Activated CD4-positive, alpha-beta T cell treated with anti-CD3 and anti-CD28 coated beads, Interleukin-2, amount 50 U/mL, for 4 hours (primary cell): ENCODE data around the gene ITGA8.

ENCODE experiments used
- DNase-seq, 2 experiments: peaks; one replicate each; pipeline ENCODE4 v3.0.0-alpha.2; 2020

The ITGA8 gene

DNA sequence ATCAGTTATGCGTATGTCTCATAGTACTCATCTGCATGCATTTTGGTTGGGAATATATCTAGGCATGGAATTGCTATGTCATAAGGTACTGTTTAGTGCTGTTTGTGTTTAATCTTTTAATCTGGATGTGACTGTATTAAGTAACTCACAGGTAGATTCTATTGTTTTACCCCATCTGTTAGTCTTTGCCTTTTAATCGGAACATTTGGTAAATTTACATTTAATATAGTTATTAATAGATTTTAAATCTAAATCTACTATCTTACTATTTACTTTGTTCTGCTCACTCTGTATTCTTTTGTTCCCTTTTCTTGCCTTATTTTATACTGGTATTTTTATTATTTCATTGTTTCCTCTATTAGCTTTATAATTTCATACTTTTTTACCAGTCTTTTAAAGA, 10.6 kb upstream of the ITGA8 start:
- no peak for DNase-seq

- DNase-seq = no peak
These were observed 10.2 kb upstream of the ITGA8 start for GRCh38 chr10:15729890-15730289.

DNA sequence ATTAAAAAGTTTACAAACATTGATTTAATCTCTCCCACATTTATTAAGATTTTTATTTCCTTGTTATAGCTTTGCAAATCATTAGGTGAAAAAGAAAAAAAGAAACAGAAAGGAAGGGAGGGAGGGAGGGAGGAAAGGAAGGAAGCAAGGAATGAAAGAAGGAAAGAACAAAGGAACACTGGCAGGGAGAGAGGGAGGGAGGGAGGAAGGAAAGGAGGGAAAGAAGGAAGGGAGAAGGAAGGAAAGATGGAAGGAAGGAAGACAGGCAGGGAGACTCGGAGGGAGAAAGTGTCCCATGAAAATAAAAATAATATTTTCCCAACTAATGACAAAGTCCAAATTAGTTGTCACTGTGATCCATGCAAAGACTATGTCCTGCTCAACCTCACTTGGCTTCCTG, 6.3 kb upstream of the ITGA8 start:
- no peak for DNase-seq

GRCh38 chr10:15725603-15726002, 5.9 kb upstream of the ITGA8 start:
- no peak for DNase-seq

GRCh38 chr10:15724683-15725082, 5.0 kb upstream of the ITGA8 start:
- DNase-seq = no peak

- no peak for DNase-seq
These were observed 4.1 kb upstream of the ITGA8 start for GRCh38 chr10:15723803-15724202.

DNA sequence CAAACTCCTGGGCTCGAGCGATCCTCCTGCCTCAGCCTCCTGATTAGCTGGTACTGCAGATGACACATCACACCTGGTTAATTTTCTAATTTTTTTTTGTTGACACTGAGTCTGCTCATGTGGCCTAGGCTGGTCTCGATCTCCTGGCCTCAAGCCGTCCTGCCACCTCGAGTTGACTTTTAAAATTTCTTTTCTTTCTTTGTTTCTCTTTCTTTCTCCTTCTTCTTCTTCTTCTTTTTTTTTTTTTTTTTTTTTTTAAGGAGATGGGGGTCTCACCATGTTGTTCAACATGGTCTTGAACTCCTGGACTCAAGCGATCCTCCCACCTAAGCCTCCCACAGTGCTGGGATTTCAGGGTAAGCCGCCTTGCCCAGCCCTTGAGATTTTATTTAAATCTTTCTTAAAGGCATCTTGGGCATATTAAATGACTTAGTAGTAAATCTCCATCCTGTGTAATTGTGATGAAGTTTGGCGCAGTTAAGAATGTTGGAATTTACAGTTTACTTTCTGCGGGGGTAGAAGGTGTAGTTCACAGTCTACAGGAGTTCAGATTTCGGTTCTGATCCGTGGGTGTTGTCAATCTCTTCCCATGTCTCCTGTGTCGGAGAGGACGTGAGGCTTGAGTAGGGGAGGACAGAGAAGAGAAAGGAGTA, 1.0 kb upstream of the ITGA8 start:
- no peak for DNase-seq

GRCh38 chr10:15719049-15719898, 448 bp downstream of the ITGA8 start:
- DNase-seq = no peak

DNA sequence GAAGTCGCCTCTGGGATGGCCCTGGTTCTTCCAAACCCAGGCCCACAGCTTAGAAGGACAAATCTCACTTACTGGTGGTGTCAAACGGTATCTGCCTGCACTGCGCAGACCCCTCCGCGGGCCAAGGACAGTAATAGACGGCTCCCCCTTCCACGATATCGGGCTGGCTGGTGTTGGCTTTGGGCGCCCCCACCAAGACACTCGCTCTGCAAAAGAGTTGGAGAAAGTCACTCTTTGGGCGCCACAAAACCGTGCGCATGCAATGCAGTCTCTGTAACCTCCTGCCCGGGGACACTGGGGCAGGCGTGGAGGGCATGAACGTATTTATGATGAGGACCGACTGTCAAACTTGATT, 1.1 kb downstream of the ITGA8 start:
- DNase-seq = no peak

GRCh38 chr10:15715619-15716227, 4.0 kb downstream of the ITGA8 start:
- DNase-seq = no peak

- DNase-seq = no peak
These were observed 4.9 kb downstream of the ITGA8 start for GRCh38 chr10:15714847-15715246.

GRCh38 chr10:15712883-15713282, 6.8 kb downstream of the ITGA8 start:
- DNase-seq = no peak

DNA sequence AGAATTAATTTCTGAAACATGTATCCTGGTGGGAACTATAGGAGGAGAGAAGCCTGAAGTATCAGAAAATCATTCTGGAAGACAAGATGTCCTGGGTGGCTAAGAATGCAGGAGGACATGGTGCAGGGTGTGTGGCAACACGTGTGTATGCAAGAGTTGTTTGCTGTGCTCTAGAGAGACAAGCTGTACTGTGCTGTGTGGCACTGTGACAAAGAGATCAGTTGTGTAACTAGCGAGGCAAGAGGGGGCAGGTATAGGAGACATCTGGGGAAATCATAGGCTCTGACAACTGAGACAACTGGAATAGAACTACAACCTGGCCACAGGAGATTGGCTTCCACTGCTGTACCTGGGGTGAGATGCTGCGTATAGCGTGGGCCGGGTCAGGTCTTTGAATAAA, 9.3 kb downstream of the ITGA8 start:
- DNase-seq = no peak

DNA sequence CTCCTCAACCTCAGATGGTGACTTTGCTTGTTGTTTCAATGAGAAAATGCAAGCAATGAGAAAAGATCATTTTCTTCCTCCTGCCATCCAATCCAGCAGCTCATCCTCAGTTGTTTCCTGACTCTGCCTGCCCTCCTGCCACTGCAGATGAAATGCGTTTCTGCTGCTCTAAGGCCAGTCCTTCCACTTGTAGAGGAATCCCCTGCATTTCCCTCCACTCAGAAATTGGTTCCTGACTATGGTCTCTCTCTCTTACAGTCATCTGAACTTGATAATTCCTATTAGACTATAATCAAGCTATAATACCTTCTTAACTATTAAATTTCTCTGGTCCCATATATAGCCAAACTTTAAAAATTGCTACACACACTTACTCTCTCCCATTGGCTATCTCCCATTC, 14.4 kb downstream of the ITGA8 start:
- no peak for DNase-seq

- no peak for DNase-seq
These were observed 15.1 kb downstream of the ITGA8 start for GRCh38 chr10:15704581-15704968.

- no peak for DNase-seq
These were observed 15.7 kb downstream of the ITGA8 start for GRCh38 chr10:15703944-15704580.

DNA sequence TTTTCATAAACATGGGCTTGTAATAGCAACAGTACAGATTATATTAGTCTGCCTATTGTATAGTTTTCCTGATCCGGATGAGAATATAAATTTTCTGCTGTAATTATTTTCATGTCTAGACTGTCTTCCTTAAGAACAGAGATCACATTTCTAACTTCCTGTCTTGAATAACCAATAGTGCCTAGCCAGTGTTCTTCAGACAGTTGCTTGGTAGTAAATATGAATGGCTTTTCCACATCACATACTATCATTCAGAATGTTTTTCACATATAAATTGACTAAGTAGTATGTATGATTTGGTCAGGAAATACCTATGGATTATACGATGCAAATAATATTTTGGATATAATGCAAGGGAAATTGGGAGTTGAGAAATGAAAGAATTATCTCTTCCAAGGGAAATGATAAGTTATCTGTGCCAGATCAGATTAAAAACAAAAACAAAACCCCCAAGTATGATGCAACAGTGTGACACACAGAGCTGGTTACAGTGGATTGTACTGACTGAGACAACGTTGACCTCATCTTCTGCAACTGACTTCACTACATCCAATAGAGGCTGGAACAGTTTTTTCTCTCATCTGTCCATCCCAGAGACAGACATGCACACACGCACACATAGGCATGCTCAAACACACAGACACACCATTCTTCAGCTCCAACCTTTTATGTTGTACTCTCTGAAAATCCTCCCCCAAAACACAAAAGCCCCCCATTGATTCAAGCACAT, 16.4 kb downstream of the ITGA8 start:
- DNase-seq = no peak

DNA sequence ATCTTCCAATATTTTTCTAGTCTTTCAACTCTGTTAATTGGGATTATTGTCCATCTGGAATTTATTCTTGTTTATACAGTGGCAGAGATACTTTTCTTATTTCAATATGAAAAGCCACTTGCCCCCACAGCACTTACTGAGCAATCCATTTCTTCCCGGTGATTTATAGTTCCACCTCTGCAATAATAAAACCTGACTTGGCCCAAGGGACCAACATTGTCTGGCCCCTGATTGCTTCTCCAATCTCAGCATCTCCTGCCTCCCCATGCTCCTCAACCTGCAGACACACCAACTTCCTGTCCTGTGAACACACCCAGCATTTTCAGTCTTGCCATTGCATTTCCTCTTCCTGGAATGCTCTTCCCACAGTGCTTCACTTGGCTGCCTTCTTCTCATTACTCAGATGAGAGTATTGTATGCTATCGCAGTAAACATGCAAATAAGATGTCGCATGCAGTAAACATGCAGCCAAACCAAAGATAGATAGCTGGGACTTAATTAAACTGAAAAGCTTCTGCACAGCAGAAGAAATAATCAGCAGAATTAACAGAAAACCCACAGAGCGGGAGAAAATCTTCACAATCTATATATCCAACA, 19.5 kb downstream of the ITGA8 start:
- DNase-seq = no peak

- DNase-seq = no peak
These were observed 23.9 kb downstream of the ITGA8 start for GRCh38 chr10:15695852-15696251.

- no peak for DNase-seq
These were observed 29.7 kb downstream of the ITGA8 start for GRCh38 chr10:15690031-15690430.

DNA sequence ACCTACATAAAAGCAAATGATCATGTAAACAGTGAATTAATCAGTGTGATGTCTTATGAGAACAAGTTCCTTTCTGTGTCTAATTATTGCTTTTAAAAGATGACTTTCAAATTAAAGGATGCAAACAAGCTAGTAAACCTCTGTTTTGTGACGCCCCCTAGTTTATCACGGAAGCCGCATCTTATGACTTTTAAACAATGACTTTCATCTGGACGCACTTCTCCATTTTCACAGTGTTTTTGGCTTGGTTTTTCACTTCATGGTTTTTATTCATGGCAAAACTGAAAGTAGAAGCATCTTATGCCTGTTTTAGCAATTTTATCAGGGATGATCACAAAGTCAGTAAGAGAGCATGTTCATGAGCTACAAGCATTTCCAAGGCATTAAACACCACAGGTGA, 35.0 kb downstream of the ITGA8 start:
- no peak for DNase-seq

DNA sequence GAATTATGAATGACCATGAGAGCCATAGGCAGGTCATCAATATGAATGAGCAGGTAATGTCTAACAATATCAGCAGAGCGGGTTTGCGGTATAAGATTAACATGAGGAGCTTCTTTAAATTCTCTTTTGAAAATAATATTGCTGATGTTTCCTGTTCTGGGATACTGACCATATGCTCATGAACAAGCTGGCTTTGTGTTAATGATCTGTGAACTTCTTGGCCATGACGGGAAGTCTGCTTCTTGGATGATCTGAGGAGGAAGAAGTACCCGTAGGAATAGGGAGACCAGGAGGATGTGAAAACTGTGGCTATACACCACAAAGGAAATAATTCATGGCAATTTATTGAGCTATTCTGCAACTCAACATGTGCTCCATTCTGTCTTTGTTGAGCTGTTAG, 38.6 kb downstream of the ITGA8 start:
- DNase-seq = no peak

DNA sequence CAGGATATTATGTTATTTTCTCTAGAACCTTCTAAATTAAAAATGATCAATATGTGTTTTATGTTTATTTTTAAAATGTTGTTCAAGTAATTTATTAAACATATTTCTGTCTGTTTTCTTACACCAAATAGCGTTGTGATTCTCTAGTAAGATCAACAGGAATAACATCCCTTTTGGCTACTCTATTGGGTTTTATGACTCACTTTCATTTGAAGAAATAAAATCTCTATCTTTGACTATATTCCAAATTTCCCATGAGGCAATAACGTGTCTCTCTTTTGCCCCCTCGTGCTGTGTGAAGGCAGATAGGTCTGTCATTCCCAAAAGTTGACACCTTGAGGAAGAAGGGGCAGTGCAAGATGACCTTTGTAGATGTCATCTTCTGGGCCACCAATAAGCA, 40.9 kb downstream of the ITGA8 start:
- no peak for DNase-seq
